OCI-LY3 (cell line): ENCODE measurements around the gene RELN.

Experiments used
- CTCF ChIP-seq: fragments of 200-600, 300-600 bp; sonication (generic); IDR thresholded peaks from 2 replicates; pipeline ENCODE4 v1.5.1; 2014; ENCODE audit warnings: antibody characterized with exemption, low read length, low read depth
- EZH2phosphoT487 ChIP-seq: fragments of 200-600 bp; shearing (Covaris generic); IDR thresholded peaks from 2 replicates; pipeline ENCODE4 v1.6.1; 2018; ENCODE audit warnings: antibody characterized with exemption, mixed run types, low read depth

- TF ChIP-seq CTCF, result no peak
- TF ChIP-seq EZH2phosphoT487, result no peak
These were observed 191.7 kb downstream of the RELN start for GRCh38 chr7:103797647-103798307.
